GM19035 (cell line): ENCODE measurements around the gene EFEMP2.
"Not testable (repeated sequence)": the region's sequence is repeated elsewhere in the genome, so short reads cannot be mapped to it uniquely, and the experiment has no call there.

ENCODE experiments used
- ATAC-seq: cut with Tn5 transposase; IDR thresholded peaks from one replicate; pipeline ENCODE4 v1.9.1; 2021; ENCODE audit not compliant: unreplicated experiment

The EFEMP2 gene

DNA sequence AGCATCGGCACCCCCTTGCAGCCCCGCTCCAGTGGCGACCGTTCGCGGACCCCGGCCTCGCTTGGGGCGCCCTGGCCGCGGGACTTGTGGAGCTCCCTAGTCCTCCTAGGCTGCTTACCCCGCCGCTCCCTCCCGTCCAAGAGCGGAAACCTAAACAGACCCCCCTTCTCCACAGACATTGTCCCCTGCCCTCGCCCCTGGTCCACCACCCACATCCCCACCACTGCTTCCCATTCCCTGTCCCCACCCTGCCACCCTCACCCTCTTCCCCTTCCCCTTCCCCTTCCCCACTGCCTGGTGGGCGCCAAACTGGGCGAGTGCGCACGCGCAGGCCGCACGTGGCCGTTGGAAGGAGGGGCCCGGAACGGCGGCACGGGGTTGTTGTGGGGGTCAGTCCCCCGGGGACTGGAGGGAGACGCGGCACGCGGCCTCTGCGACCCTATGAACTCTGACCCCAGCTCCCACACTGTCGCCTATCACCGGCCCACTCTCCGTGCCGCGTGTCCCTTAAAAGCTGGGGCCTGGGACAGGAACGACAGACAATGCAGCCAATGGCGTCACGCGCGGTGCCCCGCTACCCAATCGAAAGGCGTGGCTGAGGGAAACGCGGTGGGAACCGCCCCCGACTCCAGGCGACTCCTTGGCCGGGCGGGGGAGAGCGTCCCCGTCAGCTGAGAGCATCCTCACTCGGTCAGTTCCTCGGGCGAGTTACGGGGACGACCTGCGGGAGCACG is 39.1 kb downstream of the EFEMP2 start, which contains the start of gene SNX32:
Gene SNX32, plus strand, starts transcription at position 667 of the 734 bp plus-strand sequence. CDS start 103 bp downstream, outside the sequence.
- peak; percentile 95 for ATAC-seq

GRCh38 chr11:65832231-65832630 is 40.4 kb downstream of the EFEMP2 start:
- ATAC-seq: not testable (repeated sequence)

DNA sequence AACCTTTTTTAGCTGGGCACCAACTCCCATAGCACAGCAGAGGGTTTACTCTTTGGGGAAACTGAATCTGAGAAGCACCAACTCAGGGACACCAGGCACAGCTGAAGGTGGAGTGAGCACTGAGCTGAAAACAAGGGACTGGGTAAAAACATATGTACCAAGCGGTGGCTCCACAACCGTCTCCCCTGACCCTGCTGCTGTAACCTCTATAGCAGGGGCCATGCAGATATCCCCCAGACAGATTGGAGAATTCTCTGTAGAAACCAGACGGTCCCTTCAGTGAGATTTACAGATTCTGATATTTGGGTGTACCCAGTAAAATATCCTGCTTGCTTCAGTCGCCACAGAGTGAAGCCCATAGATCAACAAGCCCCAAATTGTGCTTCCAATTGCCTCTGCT is 43.1 kb downstream of the EFEMP2 start:
- no peak for ATAC-seq

- ATAC-seq: no peak
Measured at GRCh38 chr11:65826984-65827735, 45.4 kb downstream of the EFEMP2 start.

DNA sequence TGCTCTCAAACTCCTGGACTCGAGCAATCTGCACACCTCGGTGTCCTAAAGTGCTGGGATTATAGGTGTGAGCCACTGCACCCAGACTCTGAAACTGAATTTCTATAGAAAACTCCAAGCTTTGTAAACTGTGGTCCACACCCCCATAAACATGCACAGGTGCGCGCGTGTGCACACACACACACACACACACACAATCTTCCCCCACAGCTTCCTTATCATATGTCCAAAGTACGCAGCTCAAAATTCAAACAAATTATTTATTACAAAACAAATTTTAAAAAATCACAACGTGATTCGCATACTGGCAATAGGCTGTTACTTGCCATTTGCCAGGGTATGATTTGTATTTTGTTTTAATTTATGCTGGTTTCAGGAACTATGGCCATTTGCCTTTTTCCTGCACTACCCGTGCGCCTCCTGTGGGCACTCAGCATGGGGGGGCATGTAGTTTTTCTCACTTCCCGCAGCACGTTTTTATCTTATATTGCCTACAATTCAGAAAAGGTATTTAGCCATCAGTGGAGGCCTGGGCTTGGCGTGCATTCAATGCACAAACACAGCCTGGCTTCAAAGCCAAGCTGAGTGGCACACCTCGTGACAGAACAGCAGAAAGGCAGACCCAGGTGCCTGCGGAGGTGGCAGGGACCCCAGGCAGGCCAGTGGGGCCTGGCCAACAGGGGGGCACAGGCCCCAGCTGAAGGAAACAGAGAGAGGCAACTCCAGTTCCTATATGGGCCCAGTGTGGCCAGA is 49.6 kb downstream of the EFEMP2 start:
- no peak for ATAC-seq

DNA sequence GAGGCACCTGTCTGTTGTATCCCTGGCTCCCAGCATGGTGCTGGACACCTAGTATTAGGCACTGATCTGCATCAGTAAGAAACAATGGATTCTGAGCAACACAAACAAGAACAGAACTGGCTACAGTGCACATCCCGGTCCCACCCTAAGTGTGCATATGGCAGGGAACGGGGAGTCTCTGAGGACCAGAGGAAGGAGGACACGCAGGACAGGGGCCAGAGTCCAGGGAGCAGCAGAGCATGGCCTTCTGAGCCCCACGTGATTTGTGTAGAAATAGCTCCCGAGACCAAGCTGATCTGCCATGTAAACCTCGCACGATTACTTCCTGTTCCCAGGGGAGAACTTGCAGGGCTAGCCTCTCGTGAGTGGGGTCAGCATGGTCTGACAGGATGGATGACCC is 51.5 kb downstream of the EFEMP2 start:
- no peak for ATAC-seq

DNA sequence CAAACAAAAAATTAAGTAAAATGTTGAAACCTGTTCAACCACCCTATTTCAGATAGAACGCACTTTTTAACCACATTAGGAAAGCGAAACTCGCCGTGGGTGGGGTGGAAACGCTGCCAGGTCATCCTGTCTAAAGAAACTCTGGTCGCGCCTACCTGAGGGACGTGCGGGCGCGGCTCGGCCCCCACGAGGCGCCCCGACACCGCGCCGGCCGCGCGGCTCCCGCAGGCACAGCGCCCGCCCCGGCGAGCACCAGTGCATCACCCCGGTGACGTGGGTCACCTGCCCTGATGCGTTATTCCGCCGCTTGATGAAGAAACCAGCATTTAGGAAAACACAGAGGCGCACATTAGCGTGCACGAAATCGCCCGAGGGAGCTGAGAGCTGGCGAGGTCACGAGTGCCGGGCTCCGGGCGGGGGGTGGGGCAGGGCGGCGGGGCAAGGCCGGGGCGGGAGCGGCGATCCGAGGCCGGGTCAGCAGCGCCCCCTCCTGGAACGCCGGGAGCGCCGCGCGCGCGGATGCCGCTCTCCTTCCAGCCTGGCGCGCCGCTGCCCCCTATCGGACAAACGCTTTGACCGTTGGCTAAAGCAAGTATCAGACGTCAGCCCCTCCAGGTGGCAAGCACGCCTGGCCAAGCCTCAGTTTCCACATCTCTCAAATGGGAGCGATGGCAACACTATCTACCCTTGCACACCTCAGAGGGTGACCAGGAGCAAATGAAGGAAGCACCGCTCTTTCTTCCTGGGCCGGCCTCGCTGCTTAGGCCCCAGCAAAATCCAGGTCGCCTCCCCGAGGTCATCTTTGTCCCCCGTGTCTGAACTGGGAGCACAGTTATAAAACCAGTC is 54.5 kb downstream of the EFEMP2 start:
- ATAC-seq: peak; percentile 83

DNA sequence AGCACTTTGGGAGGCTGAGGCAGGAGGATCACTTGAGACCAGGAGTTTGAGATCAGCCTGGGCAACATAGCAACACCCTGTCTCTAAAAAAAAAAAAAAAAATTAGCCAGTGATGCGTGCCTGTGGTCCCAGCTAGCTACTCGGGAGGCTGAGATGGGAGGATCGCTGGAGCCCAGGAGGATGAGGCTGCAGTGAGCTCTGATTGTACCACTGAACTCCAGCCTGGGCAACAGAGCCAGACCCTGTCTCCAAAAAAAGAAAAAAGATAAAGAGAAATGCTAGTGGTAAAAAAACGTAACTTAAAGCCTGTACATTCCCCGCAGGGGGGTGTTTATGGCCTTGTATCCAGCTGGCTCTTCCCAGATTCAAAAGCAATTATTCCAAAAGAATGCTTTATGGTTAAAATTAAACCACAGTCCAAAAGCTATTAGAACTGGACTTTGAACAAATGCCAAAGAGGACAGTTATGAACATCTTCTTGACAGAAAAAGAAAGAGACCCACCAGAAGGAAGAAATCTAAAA is 55.2 kb downstream of the EFEMP2 start:
- ATAC-seq: no peak

DNA sequence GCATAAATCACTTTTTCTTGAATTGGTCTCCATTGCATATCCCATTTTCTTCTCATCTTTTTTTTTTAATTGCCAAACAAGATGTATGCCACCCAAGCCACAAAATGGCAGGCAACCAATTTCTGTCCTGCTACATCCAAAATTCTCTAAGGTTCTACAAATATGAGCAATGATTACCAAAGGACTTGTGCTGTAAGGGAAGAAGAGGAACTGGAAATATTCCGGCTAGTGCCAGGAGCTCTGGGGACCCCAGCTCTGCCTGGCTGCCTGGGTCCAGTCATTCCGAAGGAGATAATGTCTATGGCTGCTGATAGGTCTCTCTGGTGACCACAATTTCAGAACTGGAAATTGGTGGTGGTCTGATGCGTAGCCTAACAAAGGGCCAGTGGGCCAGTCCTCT is 55.9 kb downstream of the EFEMP2 start:
- ATAC-seq: no peak
